ENCODE data around the gene SPTLC1.
"Not testable (repeated sequence)": the region's sequence is repeated elsewhere in the genome, so short reads cannot be mapped to it uniquely, and the experiment has no call there.

SPTLC1 gene

DNA sequence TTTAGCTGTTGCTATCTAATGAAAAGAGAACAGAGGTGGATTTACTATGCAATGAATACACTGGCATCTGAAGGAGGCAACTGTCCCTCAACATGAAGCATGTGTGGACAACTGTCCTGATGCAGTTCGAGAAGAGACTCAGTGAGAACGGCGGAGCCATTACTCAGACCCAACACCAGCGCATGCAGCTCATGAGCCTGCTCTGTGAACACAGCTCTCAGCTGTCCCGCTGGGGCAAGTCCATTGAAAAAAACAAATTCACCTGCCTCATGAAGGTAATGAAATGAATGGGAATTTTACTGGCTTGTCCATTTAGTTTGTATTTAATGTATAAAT is 78.8 kb downstream of the SPTLC1 start:
- in situ Hi-C loops (cut with MboI; ENCODE audit: low sequenced_read_pairs) = no loop called here

DNA sequence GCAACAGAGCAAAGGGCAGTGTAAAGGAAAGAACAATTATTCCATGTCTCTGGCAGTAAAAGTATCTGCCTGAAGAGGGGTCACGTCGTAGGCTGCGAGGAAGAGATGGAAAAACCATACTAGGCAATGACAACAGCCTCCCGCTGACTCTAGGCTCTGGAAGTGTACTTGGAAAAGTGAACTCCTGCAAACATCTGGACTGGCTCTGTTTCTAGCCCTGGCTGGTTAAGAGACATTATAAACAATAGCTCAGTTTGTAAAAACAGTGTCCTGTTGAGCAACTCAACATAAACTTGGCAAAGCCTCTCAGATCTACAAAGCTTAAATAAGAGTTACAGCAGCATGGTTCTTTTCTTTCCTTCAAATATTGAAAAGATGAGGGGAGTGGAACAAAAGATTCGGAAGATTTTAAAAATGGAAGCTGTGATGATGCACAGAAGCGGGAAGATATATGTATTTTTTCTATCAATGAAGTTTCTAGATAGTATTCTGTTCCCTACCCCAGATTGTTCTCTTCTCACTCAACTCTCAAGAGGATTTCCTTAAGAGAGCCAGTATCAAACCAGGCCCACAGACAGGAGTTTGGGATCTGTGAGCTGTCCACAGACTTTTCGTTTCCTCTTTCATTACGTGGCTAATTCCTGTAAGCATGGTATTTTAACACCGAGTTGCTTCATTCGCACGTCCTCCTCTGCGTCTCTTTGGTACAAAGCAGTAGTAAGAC is 79.4 kb downstream of the SPTLC1 start:
- in situ Hi-C loops (cut with MboI; ENCODE audit: low sequenced_read_pairs) = no loop called here

DNA sequence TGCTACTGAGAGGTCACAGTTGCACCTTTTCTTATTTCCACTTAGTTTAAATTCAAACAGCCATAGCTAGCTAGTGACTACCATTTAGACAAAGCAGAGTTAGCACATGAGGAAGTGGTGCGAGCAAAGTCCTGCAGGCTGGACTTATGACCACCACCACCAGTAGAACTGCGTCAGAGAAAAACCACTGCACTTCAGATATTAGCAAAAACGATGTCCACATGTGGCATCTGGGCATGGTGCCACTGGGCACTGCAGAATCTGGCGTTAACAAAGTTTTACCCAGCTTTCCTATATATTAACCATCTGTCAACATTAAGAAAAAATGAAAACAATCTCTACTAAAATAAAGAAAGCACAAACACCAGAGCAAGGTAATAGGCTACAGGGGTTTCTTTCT is 80.1 kb downstream of the SPTLC1 start:
- in situ Hi-C loops (cut with MboI; ENCODE audit: low sequenced_read_pairs) = no loop called here

DNA sequence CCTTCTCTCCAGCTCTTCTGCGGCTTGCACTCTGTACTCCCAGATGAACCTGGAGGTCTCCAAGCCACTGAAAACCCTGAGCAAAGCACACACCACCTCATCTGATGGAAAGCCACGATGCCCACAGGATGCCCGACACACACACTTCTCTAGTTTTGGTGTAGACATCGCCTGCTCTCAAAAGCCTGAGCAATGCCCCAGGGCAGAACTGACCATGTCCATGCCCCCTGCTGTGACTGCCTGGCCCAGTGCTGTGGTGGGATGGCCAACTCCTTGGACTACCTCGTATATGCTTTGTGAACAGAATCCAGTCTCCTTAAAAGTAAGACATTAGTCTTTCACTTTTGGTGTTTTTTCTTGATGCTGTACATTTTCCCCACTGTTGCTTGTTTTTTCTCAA is 81.2 kb downstream of the SPTLC1 start:
- in situ Hi-C loops (cut with MboI; ENCODE audit: low sequenced_read_pairs) = no loop called here

DNA sequence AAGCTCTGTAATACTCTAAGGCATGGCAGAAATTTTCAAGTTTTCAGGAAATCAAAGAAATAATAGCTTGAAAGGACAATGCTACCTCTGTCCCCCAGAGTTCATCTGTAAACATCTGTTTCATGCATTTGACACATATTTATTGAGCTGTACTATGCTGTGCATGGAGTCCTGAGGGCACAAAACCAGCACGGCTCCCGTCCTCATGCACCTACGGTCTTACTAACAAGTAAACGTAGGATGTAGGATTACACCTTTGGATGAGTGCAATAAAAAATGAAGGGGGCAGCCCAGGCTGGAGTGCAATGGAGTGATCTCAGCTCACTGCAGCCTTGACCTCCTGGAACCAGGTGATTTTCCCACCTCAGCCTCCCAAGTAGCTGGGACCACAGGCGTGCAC is 81.9 kb downstream of the SPTLC1 start:
- in situ Hi-C loops (cut with MboI; ENCODE audit: low sequenced_read_pairs) = no loop called here

DNA sequence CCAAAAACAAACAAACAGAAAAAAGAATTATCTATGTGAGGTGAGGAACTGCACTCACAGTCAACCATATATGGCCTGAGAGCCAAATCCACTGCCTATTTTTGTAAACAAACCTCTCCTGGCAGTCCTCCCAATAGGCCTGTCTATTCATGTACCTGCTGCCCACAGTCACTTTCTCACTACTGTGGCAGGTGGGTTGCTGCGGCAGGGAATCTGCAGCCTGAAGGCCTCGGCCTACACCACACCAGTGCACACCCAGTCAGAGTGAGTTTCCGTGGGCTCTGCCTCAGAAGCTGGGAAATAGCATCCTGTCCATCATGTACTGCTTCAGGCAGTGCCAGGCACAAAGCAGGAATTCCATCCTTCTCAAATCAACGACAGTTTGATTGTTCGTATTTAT is 82.3 kb downstream of the SPTLC1 start:
- in situ Hi-C loops (cut with MboI; ENCODE audit: low sequenced_read_pairs) = no loop called here

DNA sequence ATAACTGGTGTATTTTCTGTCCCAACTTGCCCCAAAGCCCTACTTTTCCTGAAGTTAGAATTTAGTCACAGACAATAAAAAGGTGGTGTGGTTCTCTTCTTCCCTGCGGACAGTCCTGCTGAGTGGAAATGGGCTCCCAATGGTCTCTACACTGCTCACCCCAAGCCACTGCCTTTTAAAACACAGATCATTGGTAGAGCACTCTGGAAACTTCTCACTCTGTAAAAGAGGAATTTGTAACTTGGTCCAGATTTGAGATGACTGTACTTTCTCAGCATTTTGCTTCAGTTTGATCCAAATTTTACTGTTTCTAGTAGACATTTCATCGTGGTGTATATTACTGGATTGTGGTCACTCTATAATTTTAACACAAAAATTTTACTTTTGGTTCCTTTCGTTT is 84.8 kb downstream of the SPTLC1 start:
- in situ Hi-C loops (cut with MboI; ENCODE audit: low sequenced_read_pairs) = no loop called here

DNA sequence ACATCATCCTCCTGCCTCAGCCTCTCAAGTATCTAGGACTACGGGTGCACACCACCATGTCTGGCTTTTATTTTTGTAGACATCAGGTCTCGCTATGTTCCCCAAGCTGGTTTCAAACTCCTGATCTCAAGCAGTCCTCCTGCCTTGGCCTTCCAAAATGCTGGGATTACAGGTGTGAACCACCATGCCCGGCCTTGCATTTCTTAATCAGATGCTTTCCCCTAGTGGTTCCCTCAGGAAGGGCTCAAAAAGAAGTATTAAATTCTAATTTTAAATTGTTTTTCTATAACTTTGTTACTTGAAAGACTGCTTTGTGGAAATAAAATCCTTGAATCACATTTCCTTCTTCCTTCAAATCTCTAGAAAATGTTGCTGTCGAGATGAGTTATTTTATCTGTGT is 85.7 kb downstream of the SPTLC1 start:
- in situ Hi-C loops (cut with MboI; ENCODE audit: low sequenced_read_pairs) = no loop called here

DNA sequence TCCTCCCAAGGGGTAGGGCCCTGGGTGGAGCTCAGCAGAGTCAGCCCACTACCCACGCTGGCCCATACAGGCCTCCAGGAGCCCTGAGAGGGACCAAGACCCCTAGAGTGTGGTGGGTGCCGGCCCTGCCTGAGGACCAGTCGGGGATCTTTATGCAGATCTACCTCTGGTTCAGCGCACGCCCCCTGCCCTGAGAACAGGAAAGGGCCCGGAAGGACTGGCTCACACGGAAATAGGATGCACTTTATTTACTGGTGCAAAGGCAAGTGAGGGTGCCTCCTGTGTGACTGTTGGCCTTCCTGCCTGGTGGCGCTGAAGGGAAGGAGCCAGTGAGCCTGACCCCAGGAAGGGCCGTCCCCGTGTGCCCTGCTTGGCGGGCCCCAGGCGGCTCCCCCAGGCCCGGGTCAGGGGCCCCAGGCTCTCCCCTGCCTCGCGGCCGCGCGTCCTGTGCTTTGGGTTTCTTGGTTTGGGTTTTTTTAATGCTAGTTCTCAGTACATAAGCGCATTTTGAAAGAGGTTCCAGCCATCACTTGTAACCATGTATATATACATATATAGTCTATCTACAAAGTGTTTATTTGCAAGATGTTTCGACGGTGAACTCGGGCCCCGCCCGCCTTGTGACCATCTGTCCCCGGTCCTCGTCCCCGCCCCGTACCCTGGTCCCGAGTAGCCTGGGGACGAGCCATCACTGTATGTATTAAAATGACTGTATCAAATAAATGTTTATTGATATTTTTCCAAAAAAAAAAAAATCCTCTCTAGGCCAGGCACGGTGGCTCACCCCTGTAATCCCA is 88.8 kb downstream of the SPTLC1 start:
- in situ Hi-C loops (cut with MboI; ENCODE audit: low sequenced_read_pairs) = no loop called here

DNA sequence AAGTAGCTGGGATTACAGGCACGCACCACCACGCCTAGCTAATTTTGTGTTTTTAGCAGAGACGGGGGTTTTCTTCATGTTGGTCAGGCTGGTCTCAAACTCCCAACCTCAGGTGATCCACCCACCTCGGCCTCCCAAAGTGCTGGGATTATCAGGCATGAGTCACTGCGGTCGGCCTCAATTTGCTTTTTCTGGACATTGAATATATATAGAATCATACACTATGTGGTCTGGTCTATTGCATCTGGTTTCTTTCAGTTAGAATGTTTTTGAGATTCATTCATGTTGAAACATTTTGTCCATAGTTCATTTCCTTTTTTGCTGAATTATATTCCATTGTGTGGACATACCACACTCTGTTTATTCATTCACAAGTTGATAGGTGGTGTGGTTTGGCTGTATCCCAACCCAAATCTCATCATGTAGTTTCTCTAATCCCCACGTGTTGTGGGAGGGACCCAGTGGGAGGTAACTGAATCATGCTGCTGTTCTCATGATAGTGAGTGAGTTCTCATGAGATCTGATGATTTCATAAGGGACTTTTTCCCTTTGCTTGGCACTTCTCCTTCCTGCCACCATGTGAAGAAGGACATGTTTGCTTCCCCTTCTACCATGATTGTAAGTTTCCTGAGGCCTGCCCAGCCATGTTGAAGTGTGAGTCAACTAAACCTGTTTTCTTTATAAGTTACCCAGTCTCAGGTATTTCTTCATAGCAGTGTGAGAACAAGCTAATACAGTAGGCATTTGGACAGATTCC is 93.2 kb downstream of the SPTLC1 start:
- in situ Hi-C loops (cut with MboI; ENCODE audit: low sequenced_read_pairs) = not testable (repeated sequence)

GRCh38 chr9:92019658-92020057 is 95.6 kb downstream of the SPTLC1 start:
- in situ Hi-C loops (cut with MboI; ENCODE audit: low sequenced_read_pairs) = no loop called here

DNA sequence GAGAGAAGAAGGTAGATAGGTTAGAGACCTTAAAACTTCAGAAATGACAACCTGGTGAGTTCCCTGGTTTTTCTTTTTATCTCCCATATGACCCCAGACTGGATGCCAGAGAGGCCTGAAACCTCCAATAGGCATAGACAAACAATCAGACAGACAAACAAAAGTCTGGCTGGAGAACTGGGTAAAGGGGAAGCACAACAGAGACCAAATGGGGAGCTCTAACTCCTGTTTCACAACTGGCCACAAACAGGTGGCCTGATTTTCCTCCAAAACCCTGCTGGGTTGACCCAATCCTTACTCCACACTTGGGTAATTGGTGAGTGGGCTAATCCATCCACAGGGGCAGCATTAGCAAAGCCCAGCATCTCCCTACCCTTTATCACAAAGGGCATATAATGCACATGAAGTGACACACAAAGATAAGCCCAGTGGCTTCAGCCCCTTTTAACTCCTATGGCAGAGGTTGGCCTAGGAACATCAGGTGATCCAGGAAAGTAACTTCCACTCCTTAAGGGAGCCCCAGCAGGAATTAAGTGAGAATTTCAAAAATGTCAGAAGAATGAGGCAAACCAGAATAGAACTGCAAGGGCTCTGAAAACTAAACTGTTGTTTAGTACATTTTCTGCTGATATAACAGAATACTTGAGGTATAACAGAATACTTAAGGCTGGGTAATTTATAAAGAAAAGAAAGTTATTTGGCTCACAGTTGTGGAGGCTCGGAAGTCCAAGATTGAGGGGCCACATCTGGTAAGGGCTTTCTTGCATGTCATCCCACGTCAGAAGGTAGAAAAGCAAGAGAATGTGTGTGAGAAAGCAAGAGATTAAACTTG is 104.3 kb downstream of the SPTLC1 start:
- in situ Hi-C loops (cut with MboI; ENCODE audit: low sequenced_read_pairs) = no loop called here

DNA sequence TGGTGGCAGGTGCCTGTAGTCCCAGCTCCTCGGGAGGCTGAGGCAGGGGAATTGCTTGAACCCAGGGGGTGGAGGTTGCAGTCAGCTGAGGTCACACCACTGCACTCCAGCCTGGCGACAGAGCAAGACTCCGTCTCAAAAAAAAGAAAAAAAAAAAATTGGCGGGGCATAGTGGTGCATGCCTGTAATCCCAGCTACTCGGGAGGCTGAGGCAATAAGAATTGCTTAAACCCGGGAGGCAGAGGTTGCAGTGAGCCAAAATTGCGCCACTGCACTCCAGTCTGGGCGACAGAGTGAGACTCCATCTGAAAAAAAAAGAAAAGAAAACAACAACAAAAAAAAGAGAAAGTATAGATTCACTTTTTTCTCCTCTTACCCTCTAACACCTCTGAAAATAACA is 105.0 kb downstream of the SPTLC1 start:
- in situ Hi-C loops (cut with MboI; ENCODE audit: low sequenced_read_pairs) = not testable (repeated sequence)

- in situ Hi-C loops (cut with MboI; ENCODE audit: low sequenced_read_pairs) = no loop called here
Measured at GRCh38 chr9:92008041-92008440, 107.2 kb downstream of the SPTLC1 start.

GRCh38 chr9:92004045-92004392 is 111.2 kb downstream of the SPTLC1 start:
- in situ Hi-C loops (cut with MboI; ENCODE audit: low sequenced_read_pairs) = no loop called here

DNA sequence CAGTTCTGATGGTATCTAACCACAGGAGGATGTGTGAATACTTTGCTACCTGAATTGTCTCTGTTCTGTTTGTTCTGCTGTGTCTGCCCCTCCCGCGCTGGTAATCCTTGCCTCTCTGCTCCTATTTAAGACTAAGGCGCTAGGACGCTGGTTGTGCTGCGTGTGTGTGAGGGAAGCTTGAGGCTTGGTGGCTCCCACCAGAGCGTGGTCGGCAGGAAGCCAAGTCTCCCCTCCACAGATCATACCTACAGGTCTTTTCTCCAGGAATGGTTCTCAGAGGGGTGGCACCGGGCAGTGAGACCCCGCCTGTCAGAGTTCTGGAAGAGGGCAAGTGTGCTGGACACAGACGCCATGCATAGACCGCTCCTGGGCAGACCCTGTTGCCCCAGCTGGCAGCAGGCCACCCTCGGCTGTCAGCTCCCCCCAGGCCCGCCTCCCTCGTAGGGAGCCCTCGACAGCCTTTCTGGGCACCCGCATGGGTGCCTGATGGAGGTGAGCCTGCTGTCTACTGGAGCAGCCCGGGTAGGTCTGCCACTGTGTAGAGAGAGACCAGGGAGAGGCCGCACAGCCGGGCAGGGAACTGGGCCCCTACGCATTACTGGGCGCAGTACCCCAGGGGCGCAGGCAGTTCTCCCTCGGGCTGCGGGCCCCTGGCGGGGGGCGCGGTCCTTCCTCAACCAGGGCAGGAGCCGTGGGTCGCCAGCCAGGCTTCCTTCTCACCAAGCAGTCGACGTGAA is 111.7 kb downstream of the SPTLC1 start:
- in situ Hi-C loops (cut with MboI; ENCODE audit: low sequenced_read_pairs) = no loop called here

- in situ Hi-C loops (cut with MboI; ENCODE audit: low sequenced_read_pairs) = not testable (repeated sequence)
Measured at GRCh38 chr9:92001948-92002347, 113.3 kb downstream of the SPTLC1 start.

DNA sequence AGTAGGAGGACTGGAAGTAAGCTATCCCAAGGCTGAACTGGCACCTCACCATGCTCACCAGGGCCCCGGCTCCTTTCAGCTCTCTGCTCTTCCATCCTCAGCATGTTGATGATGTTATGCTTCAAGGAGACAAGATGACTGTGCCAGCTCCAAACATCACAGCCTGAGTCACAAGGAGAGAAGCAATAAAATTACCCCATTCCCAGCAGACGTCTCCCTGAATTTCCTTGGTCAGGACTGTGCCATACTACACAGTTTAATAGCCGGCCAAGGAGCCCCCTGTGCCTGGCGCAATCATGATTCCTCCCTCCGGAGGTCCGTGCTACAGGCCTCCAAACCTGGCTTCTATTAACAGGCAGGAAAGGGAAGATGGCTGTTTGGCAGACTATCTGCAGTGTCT is 114.0 kb downstream of the SPTLC1 start:
- in situ Hi-C loops (cut with MboI; ENCODE audit: low sequenced_read_pairs) = no loop called here

DNA sequence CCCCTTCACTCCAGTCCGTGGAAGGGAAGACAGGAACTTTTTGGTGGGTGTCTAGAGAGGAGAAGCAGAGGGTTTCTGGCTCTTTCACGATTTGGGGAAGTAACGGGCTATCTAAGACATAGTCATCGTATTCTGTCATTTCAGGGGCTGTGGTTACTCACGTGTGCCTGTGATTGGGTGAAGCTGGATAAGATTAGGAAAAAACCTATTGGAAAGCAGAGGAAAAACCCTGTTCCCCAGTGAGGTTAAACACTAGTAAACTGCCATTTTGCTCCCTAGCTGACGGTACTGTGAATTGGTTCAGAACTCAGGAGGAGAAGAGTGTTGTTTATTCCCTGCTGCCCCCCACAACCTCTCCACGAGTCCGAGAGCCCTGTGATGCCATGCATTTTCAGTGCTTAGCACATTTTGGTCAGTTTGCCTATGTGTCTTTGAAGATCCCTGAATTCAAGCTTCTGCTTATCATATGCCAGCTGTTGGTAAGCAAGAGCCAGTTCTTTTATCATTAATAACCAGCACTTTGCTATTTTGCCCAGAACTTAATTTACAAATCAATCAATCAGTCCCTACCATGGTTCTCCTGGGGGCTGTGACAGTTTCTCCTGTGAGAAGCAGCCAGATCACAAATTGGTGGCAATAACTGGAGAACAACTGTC is 120.1 kb downstream of the SPTLC1 start:
- in situ Hi-C loops (cut with MboI; ENCODE audit: low sequenced_read_pairs) = no loop called here

DNA sequence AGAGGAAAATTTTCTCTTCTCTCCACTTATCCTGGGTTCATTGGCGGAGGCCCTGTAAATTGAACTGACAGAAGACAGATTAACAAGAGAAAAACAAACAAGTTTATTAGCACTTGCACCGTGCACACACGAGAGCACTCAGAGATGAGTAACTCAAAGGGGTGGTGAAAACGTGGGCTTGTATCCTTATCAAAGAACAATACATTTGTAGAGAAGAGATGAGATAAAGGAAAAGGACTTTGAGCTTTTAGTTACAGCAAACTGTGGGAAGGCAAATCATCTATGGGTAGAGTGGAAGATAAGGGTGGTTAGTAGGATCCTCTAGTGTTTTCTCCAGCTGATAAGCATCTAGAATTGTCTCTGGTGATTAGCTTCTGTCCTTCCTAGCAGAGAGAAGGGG is 120.8 kb downstream of the SPTLC1 start:
- in situ Hi-C loops (cut with MboI; ENCODE audit: low sequenced_read_pairs) = no loop called here
